ENCODE data around the gene HDC.

HDC gene

DNA sequence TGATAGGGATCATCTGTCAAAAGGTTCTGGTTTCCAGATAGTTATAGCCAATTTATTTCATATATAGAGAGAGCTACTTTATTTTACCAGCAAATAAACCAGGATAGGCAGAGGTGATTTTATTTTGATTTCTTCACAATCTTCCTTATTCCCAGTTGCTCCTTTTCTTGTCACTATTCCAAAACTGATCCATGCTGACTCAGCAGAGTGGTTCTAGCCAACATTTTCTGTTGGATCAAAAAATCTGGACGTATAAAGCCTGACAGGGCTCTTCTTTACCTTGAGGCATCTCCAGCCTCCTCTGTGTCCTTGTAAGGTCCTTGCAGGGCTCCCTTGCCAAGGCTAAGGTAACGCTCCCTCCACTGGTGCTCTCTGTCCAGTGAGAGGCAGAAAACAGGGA is 15.8 kb downstream of the HDC start:
- no peak for DNase-seq (ENCODE audit: low read depth)
- H3K4me3 ChIP-seq (ENCODE audit: low read depth, low read length): no peak overlapping the region
- TF ChIP-seq, protein P1, sequence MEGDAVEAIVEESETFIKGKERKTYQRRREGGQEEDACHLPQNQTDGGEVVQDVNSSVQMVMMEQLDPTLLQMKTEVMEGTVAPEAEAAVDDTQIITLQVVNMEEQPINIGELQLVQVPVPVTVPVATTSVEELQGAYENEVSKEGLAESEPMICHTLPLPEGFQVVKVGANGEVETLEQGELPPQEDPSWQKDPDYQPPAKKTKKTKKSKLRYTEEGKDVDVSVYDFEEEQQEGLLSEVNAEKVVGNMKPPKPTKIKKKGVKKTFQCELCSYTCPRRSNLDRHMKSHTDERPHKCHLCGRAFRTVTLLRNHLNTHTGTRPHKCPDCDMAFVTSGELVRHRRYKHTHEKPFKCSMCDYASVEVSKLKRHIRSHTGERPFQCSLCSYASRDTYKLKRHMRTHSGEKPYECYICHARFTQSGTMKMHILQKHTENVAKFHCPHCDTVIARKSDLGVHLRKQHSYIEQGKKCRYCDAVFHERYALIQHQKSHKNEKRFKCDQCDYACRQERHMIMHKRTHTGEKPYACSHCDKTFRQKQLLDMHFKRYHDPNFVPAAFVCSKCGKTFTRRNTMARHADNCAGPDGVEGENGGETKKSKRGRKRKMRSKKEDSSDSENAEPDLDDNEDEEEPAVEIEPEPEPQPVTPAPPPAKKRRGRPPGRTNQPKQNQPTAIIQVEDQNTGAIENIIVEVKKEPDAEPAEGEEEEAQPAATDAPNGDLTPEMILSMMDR (conservative IDR thresholded peaks at IDR 0.05; ENCODE audit: low read depth, low read length): no peak

DNA sequence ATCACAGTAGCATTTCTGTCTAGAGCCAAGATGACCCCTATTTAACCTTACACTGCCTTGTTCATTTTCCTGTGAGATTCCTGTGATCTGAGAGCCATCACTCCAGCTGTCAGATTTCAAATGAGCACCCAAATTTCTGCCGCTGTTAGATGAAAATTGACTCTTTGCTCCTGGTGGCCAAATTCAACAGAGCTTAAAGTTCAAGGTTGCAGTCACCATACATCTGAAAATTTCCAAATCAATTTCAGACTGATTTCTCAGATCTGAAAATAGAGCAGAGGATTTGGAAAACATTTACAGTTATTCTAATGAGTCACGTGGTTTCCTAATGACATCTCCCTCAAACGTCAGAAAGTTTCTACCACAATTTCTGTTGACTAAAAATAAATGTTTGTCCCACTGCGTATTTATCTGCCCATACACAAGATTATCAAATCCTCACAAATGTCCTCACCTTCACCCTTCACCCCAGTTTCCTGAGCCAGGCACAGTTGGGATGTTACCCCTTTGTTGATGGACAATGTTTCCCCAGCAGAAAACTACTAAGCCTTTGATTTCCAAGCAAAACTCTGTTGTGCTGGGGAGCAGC is 16.4 kb downstream of the HDC start:
- no peak overlapping the region for H3K4me3 ChIP-seq (ENCODE audit: low read depth, low read length)
- TF ChIP-seq, protein P1 (conservative IDR thresholded peaks at IDR 0.05; ENCODE audit: low read depth, low read length): no peak
- DNase-seq (ENCODE audit: low read depth): no peak

DNA sequence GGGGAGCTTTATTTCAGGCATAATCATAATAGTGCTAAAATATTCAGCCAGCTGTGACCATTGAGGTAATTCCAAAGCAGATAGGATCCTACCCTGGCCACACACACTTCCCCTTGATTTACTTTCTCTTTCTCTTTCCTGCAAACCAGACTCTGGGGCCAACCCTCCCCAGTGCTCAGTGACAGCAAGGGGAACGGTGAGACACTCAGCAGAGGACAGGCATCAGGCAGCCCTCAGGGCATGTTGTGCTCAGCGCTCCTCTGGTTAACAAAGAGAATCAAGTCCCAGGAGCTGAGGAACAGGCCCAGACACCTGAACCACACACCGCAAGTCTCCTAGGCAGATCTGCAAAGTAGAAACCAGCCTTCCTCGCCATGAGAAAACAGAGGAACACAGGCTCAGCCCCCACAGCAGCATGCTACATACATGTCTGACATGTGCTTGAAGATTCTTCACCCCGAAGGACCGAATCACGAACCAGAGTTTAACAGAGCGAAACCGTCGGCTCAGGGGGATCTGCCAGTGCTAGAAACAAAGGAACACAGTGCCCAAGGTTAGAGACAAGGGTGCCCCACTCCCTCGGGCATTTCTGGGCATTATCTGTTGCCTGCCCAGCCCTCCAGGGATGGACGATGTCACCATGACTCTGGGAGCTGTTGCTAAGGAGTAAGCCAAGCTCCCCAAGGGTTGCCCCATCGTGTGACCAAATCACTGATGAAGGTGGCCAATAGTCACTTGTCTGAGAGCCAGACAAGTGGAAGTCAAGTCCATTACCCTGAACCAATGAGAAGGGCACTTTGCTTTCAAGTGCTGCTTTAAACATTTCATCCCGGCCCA is 17.5 kb downstream of the HDC start:
- H3K4me3 ChIP-seq (ENCODE audit: low read depth, low read length): no peak overlapping the region
- DNase-seq (ENCODE audit: low read depth): peak; percentile 27
- TF ChIP-seq, protein P1 (conservative IDR thresholded peaks at IDR 0.05; ENCODE audit: low read depth, low read length): no peak

DNA sequence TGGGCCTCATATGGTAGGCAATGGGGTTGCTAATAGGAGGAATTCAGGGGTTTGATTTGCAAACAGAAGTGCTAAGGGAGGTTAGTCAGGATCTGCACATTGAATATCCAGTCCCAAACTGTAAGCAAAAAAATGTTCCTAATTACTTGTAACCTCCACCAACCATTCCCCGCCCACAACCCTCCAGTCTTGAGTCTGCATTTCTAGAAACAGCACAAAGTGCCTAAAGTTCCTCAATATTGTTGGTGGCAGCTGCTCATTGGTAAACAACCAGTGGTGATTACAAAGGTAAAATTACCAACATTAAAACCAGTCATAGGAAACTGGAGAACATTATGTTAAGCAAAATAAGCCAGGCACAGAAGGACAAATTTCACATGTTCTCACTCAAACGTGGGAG is 18.9 kb downstream of the HDC start:
- TF ChIP-seq, protein P1 (conservative IDR thresholded peaks at IDR 0.05; ENCODE audit: low read depth, low read length): no peak
- DNase-seq (ENCODE audit: low read depth): no peak
- no peak overlapping the region for H3K4me3 ChIP-seq (ENCODE audit: low read depth, low read length)

DNA sequence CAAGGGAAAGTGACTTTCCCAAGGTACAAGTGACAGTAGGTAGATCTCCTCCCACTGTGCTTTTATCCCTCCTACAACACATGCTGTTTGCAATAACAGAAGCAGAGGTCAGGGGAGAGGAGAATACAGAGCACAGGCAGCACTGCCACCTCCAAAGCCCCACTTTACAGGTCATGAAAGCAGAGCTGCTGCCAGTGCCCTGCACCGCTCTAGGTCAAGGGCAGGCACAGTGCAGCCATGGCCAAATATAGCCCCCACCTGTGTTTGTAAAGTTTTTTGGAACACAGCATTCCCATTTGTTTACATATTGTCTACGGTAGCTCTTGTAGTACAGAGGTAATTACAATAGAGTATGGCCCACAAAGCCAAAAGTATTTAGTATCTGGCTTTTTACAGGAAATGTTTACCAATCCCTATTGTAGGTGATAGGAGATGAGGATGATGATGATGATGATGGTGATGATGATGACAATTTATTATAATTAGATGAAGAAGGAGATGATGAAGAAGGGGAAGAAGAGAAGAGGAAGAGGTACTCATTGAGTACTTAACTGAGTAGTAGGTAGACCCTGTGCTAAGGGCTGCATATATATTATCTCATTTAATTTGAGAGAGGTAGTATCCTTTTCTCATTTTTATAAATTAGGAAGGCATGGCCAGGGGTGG is 20.4 kb downstream of the HDC start:
- TF ChIP-seq, protein P1 (conservative IDR thresholded peaks at IDR 0.05; ENCODE audit: low read depth, low read length): no peak
- DNase-seq (ENCODE audit: low read depth): no peak
- H3K4me3 ChIP-seq (ENCODE audit: low read depth, low read length): no peak overlapping the region

DNA sequence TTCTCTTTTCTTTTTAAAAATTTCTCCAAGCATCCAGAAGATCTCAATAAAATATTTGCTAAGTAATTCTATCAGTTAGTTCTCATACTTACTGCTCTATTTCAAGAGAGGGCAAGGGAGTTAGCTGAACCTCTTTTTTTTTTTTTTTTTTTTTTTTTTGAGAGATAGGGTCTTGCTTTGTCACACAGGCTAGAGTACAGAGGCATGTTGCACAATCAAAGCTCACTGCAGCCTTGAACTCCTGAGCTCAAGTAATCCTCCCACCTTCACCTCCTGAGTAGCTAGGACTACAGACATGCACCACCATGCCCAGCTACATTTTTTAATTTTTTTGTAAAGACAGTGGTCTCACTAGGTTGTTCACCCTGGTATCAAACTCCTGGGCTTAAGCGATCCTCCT is 21.4 kb downstream of the HDC start:
- DNase-seq (ENCODE audit: low read depth): no peak
- TF ChIP-seq, protein P1 (conservative IDR thresholded peaks at IDR 0.05; ENCODE audit: low read depth, low read length): no peak
- no peak overlapping the region for H3K4me3 ChIP-seq (ENCODE audit: low read depth, low read length)
